Measurements from ENCODE around the gene ZBTB49. TPM values are rescaled to one million over a fixed set of nuclear protein-coding genes. Genes with fewer than 3 reads are reported as not detected.

Gene ZBTB49
- total and polyA plus RNA-seq, 2 of the 13 experiments (the other 11 are each of a cell fraction or from before 2014, with no cell fraction given) = 3.3 to 4.3 TPM

DNA sequence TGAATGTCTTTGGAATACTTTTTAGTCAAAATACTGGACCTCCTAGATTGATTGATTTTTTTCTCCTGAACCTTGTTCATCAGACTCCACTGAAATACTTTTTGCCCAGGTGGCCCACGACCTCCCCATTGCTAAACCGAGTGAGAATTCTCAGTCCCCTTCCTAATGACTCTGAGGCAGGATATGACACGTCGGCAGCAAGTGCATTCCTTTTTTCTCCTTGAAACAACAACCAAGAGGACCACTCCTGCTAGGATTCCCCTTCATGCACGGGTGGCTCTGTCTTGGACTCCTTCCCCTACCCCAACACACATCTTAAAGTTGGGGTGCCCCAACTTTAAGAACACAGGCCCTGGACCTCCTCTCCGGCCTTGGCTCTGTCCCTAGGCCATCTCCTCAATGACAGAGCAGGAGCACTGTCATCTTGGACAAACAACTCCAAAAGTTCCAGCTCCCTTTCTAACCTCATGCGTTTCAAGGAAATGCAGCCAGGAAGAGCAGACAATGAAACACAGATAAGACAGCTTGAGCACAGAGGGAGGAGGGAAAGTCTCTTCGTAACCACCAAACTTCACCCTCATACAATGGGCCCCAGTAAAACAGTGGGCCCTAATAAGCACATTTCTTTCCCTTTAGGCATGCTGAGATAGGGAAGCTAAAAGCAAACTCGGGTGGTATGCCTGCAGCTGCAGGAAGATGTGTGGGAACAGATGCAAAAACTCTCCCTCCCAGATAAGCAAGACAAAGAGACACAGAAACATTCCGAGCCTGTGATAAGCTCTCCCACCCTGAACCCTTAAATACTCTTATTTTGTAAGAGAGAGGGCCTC lies 33.9 kb downstream of the ZBTB49 start:
- Histone ChIP-seq H3K4me3 (replicated peaks in 1 of 3; ENCODE audit: insufficient read depth in 1 of 3, low read depth in 2 of 3, low read length in 3 of 3) (no peak overlapping the region), H3K4me1 (ENCODE audit: insufficient read depth, low read length) (peaks cover 42% of the 10 kb centered on the region), H4K20me1 (ENCODE audit: insufficient read depth, low read length) (no peaks in the 10 kb centered on the region), H3K9ac (ENCODE audit: insufficient read depth, low read depth, low read length) (no peak overlapping the region), H2AFZ (ENCODE audit: low read length) (no peak overlapping the region), H3K4me2 (ENCODE audit: low read depth, low read length) (no peak overlapping the region), H3K36me3 (replicated peaks in 1 of 2; ENCODE audit: control insufficient read depth in 1 of 2, insufficient read depth in 2 of 2, low read length in 2 of 2) (peaks cover 9 to 15% of the 10 kb centered on the region in 2 experiments; a peak in 4 of 5 replicates), H3K79me2 (ENCODE audit: insufficient read depth, low read length) (no peaks in the 10 kb centered on the region), H3K9me3 (ENCODE audit: low read length) (no peaks in the 10 kb centered on the region), H3K27ac (ENCODE audit: extremely low read length, insufficient read depth, low read length) (no peak overlapping the region), H3K27me3 (ENCODE audit: control insufficient read depth in 1 of 2, insufficient read depth in 2 of 2, low read length in 2 of 2) (no peaks in the 10 kb centered on the region)
- intact Hi-C loops (cut with micrococcal nuclease; ENCODE audit: unreplicated experiment) = no loop called here
- no peak for ATAC-seq
- POLR2A ChIA-PET = no interaction called here
- in situ Hi-C loops (cut with HindIII; ENCODE audit: extremely low pct_ligation_motif_present, low pct_unique_long_range_greater_than_20kb) = no loop called here
- no TSS peak for BruUV-seq (replicated peaks)
- CTCF ChIA-PET (ENCODE audit: low intra/inter-chr PET ratio, low total read pairs) = no interaction called here
- FAIRE-seq = no peak
- WGBS (ENCODE audit: low lambda C conversion rate) = 60% methylated on average over 10 of the region's 10 CpGs
- DNase-seq (ENCODE audit: low spot score) = no peak
- TF ChIP-seq ATF1 (CRISPR knock-in tag; IDR thresholded peaks at IDR 0.05) (no peak), YY1 (IDR thresholded peaks at IDR 0.05; ENCODE audit: insufficient read depth, insufficient replicate concordance, low read depth, low read length) (no peak), GTF3A (CRISPR knock-in tag; conservative IDR thresholded peaks at IDR 0.05) (no peak), U2AF2 (IDR thresholded peaks at IDR 0.05; ENCODE audit: low read depth, low read length) (no peak), SMAD1 (CRISPR knock-in tag; IDR thresholded peaks at IDR 0.05; ENCODE audit: borderline replicate concordance, low read depth) (no peak), ZSCAN30 (CRISPR knock-in tag; IDR thresholded peaks at IDR 0.05) (no peak), NAIF1 (CRISPR knock-in tag; IDR thresholded peaks at IDR 0.05; ENCODE audit: borderline replicate concordance) (no peak), POGZ (CRISPR knock-in tag; IDR thresholded peaks at IDR 0.05) (no peak), CREM (IDR thresholded peaks at IDR 0.05) (no peak), CREM (CRISPR knock-in tag; IDR thresholded peaks at IDR 0.05) (no peak)
- TF ChIP-seq, protein P1, sequence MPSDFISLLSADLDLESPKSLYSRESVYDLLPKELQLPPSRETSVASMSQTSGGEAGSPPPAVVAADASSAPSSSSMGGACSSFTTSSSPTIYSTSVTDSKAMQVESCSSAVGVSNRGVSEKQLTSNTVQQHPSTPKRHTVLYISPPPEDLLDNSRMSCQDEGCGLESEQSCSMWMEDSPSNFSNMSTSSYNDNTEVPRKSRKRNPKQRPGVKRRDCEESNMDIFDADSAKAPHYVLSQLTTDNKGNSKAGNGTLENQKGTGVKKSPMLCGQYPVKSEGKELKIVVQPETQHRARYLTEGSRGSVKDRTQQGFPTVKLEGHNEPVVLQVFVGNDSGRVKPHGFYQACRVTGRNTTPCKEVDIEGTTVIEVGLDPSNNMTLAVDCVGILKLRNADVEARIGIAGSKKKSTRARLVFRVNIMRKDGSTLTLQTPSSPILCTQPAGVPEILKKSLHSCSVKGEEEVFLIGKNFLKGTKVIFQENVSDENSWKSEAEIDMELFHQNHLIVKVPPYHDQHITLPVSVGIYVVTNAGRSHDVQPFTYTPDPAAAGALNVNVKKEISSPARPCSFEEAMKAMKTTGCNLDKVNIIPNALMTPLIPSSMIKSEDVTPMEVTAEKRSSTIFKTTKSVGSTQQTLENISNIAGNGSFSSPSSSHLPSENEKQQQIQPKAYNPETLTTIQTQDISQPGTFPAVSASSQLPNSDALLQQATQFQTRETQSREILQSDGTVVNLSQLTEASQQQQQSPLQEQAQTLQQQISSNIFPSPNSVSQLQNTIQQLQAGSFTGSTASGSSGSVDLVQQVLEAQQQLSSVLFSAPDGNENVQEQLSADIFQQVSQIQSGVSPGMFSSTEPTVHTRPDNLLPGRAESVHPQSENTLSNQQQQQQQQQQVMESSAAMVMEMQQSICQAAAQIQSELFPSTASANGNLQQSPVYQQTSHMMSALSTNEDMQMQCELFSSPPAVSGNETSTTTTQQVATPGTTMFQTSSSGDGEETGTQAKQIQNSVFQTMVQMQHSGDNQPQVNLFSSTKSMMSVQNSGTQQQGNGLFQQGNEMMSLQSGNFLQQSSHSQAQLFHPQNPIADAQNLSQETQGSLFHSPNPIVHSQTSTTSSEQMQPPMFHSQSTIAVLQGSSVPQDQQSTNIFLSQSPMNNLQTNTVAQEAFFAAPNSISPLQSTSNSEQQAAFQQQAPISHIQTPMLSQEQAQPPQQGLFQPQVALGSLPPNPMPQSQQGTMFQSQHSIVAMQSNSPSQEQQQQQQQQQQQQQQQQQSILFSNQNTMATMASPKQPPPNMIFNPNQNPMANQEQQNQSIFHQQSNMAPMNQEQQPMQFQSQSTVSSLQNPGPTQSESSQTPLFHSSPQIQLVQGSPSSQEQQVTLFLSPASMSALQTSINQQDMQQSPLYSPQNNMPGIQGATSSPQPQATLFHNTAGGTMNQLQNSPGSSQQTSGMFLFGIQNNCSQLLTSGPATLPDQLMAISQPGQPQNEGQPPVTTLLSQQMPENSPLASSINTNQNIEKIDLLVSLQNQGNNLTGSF (CRISPR knock-in tag; IDR thresholded peaks at IDR 0.05) = no peak
- TF ChIP-seq, protein P2, sequence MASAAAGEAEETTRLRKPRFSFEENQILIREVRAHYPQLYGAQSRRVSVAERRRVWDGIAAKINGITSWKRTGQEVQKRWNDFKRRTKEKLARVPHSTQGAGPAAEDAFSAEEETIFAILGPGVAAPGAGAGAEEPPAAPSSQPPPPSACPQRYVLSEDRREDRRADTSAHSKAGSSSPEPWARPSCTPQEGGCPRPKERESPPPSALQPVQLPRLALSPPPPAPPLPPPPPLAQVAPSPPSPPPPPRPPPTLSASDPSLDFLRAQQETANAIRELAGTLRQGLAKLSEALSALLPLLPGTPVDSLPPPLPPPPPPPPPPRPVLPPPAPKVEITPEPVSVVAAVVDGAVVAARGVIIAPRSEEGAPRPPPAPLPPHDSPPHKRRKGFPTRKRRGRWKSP (CRISPR knock-in tag; IDR thresholded peaks at IDR 0.05) = no peak
- TF ChIP-seq, protein P3, sequence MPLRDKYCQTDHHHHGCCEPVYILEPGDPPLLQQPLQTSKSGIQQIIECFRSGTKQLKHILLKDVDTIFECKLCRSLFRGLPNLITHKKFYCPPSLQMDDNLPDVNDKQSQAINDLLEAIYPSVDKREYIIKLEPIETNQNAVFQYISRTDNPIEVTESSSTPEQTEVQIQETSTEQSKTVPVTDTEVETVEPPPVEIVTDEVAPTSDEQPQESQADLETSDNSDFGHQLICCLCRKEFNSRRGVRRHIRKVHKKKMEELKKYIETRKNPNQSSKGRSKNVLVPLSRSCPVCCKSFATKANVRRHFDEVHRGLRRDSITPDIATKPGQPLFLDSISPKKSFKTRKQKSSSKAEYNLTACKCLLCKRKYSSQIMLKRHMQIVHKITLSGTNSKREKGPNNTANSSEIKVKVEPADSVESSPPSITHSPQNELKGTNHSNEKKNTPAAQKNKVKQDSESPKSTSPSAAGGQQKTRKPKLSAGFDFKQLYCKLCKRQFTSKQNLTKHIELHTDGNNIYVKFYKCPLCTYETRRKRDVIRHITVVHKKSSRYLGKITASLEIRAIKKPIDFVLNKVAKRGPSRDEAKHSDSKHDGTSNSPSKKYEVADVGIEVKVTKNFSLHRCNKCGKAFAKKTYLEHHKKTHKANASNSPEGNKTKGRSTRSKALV (CRISPR knock-in tag; IDR thresholded peaks at IDR 0.05) = no peak
